Embryonic facial prominence (tissue), 1 donor: ENCODE data around the gene WFDC6.

Experiments used
- DNase-seq: peaks from one replicate; pipeline ENCODE4 v3.0.0-alpha.2; 2016; ENCODE audit errors: extremely low spot score

Gene WFDC6

GRCh38 chr20:45515147-45515913, 24.0 kb downstream of the WFDC6 start, which contains the start of gene SPINT3:
Gene SPINT3, minus strand, starts transcription at chr20:45515622. Its CDS starts 14 bp downstream, at chr20:45515608.
- DNase-seq, result no peak

GRCh38 chr20:45510242-45510862, 28.9 kb downstream of the WFDC6 start:
- no peak for DNase-seq

GRCh38 chr20:45509091-45509490, 30.2 kb downstream of the WFDC6 start:
- DNase-seq, result no peak

- DNase-seq, result no peak
These were observed 31.0 kb downstream of the WFDC6 start for GRCh38 chr20:45508068-45508886.

- DNase-seq, result no peak
These were observed 32.1 kb downstream of the WFDC6 start for GRCh38 chr20:45507011-45507820.

GRCh38 chr20:45506398-45506797, 32.9 kb downstream of the WFDC6 start:
- no peak for DNase-seq

- DNase-seq, result no peak
These were observed 35.9 kb downstream of the WFDC6 start for GRCh38 chr20:45503403-45503802.

GRCh38 chr20:45502561-45502960, 36.7 kb downstream of the WFDC6 start:
- no peak for DNase-seq

- no peak for DNase-seq
These were observed 37.7 kb downstream of the WFDC6 start for GRCh38 chr20:45501600-45501999.

GRCh38 chr20:45500022-45500421, 39.3 kb downstream of the WFDC6 start:
- no peak for DNase-seq

- no peak for DNase-seq
These were observed 41.2 kb downstream of the WFDC6 start for GRCh38 chr20:45497971-45498494.

GRCh38 chr20:45496166-45496565, 43.1 kb downstream of the WFDC6 start:
- DNase-seq, result no peak

GRCh38 chr20:45495501-45495941, 43.8 kb downstream of the WFDC6 start:
- no peak for DNase-seq

- DNase-seq, result no peak
These were observed 50.2 kb downstream of the WFDC6 start for GRCh38 chr20:45489083-45489531.

GRCh38 chr20:45487231-45487635, 52.0 kb downstream of the WFDC6 start:
- no peak for DNase-seq

GRCh38 chr20:45485388-45485787, 53.9 kb downstream of the WFDC6 start:
- DNase-seq, result no peak

GRCh38 chr20:45484676-45485075, 54.6 kb downstream of the WFDC6 start:
- DNase-seq, result no peak
